ENCODE results near the gene SACM1L. TPM values are rescaled to one million over a fixed set of nuclear protein-coding genes. Genes with fewer than 3 reads are reported as not detected.

The SACM1L gene
- total and polyA plus RNA-seq, 2 of the 13 experiments (the other 11 are each of a cell fraction or from before 2014, with no cell fraction given) = 15.1 to 27.8 TPM

- no peak for FAIRE-seq
These were observed 73.6 kb downstream of the SACM1L start for GRCh38 chr3:45762647-45763302.

GRCh38 chr3:45763303-45763675 is 74.1 kb downstream of the SACM1L start:
- Histone ChIP-seq H3K4me1 (ENCODE audit: insufficient read depth, low read length) (peaks cover 6% of the 10 kb centered on the region; the same call in 1 of the 2 replicates), H3K79me2 (ENCODE audit: insufficient read depth, low read length) (no peaks in the 10 kb centered on the region), H3K27me3 (ENCODE audit: control insufficient read depth in 1 of 2, insufficient read depth in 2 of 2, low read length in 2 of 2) (peaks cover 2 to 36% of the 10 kb centered on the region in 2 experiments), H4K20me1 (ENCODE audit: insufficient read depth, low read length) (no peaks in the 10 kb centered on the region), H3K9me3 (ENCODE audit: low read length) (no peaks in the 10 kb centered on the region), H3K27ac (ENCODE audit: extremely low read length, insufficient read depth, low read length) (no peak overlapping the region), H3K4me2 (ENCODE audit: low read depth, low read length) (no peak overlapping the region), H3K4me3 (replicated peaks in 1 of 3; ENCODE audit: insufficient read depth in 1 of 3, low read depth in 2 of 3, low read length in 3 of 3) (no peak overlapping the region), H2AFZ (ENCODE audit: low read length) (no peak overlapping the region), H3K9ac (ENCODE audit: insufficient read depth, low read depth, low read length) (no peak overlapping the region), H3K36me3 (replicated peaks in 1 of 2; ENCODE audit: control insufficient read depth in 1 of 2, insufficient read depth in 2 of 2, low read length in 2 of 2) (no peaks in the 10 kb centered on the region)
- intact Hi-C loops (cut with micrococcal nuclease; ENCODE audit: unreplicated experiment) (no loop called here), in situ Hi-C loops (cut with HindIII; ENCODE audit: extremely low pct_ligation_motif_present, low pct_unique_long_range_greater_than_20kb) (loop anchor here (5.0 to 10.0 kb wide), 2 partner anchors 164 to 312 kb away; no protein-coding TSS in a partner anchor)
- no peak for DNase-seq (ENCODE audit: low spot score)
- POLR2A ChIA-PET = no interaction called here
- WGBS (ENCODE audit: low lambda C conversion rate) = 70% methylated on average over 3 of the region's 5 CpGs
- ATAC-seq = no peak
- no TSS peak for BruUV-seq (replicated peaks)
- no peak for FAIRE-seq
- CTCF ChIA-PET (ENCODE audit: low intra/inter-chr PET ratio, low total read pairs) = no interaction called here
- TF ChIP-seq ZFP36L1 (CRISPR knock-in tag; IDR thresholded peaks at IDR 0.05) = no peak
- TF ChIP-seq HNRNPLL (IDR thresholded peaks at IDR 0.05; ENCODE audit: low read depth, low read length, poor library complexity, severe bottlenecking) = no peak
- TF ChIP-seq KDM6A (CRISPR knock-in tag; IDR thresholded peaks at IDR 0.05; ENCODE audit: low read depth) = no peak
- TF ChIP-seq POLR2A (IDR thresholded peaks at IDR 0.05; ENCODE audit: insufficient read depth in 1 of 2, low read depth in 2 of 2, low read length in 2 of 2) = no peak
- TF ChIP-seq ZNF432 (CRISPR knock-in tag; IDR thresholded peaks at IDR 0.05; ENCODE audit: borderline replicate concordance) = no peak
- TF ChIP-seq IKZF1 (IDR thresholded peaks at IDR 0.05) = no peak
- no peak for TF ChIP-seq U2AF1 (optimal IDR thresholded peaks at IDR 0.05; ENCODE audit: low read depth, low read length)
- no peak for TF ChIP-seq CTCF (CRISPR knock-in tag; IDR thresholded peaks at IDR 0.05)
- TF ChIP-seq BATF2 (CRISPR knock-in tag; IDR thresholded peaks at IDR 0.05) = no peak
- no peak for TF ChIP-seq IRF2 (CRISPR knock-in tag; IDR thresholded peaks at IDR 0.05)
- TF ChIP-seq ZNF547 (CRISPR knock-in tag; IDR thresholded peaks at IDR 0.05) = no peak

More at GRCh38 chr3:45762647-45763302, 73.6 kb downstream of the SACM1L start:
- in situ Hi-C loops (cut with HindIII; ENCODE audit: extremely low pct_ligation_motif_present, low pct_unique_long_range_greater_than_20kb) (loop anchor here (5.0 to 10.0 kb wide), 2 partner anchors 165 to 312 kb away; no protein-coding TSS in a partner anchor), intact Hi-C loops (cut with micrococcal nuclease; ENCODE audit: unreplicated experiment) (no loop called here)
- H2AFZ ChIP-seq (ENCODE audit: low read length) = no peak overlapping the region
- ATAC-seq (no peak), DNase-seq (ENCODE audit: low spot score) (no peak)
- 21% methylated on average over 10 of the region's 19 CpGs for WGBS (ENCODE audit: low lambda C conversion rate)
- peak; percentile 39 for TF ChIP-seq MNT (IDR thresholded peaks at IDR 0.05)
- no peak for TF ChIP-seq NFRKB (IDR thresholded peaks at IDR 0.05)
- no peak for TF ChIP-seq MED1 (CRISPR knock-in tag; IDR thresholded peaks at IDR 0.05)
- no peak overlapping the region for H3K27ac ChIP-seq (ENCODE audit: extremely low read length, insufficient read depth, low read length)
- peaks cover 6% of the 10 kb centered on the region; the same call in 1 of the 2 replicates for H3K4me1 ChIP-seq (ENCODE audit: insufficient read depth, low read length)
- peaks cover 2 to 40% of the 10 kb centered on the region in 2 experiments for H3K27me3 ChIP-seq (ENCODE audit: control insufficient read depth in 1 of 2, insufficient read depth in 2 of 2, low read length in 2 of 2)
- no peaks in the 10 kb centered on the region for H3K36me3 ChIP-seq (replicated peaks in 1 of 2; ENCODE audit: control insufficient read depth in 1 of 2, insufficient read depth in 2 of 2, low read length in 2 of 2)
- no peaks in the 10 kb centered on the region for H3K9me3 ChIP-seq (ENCODE audit: low read length)
- no peak overlapping the region for H3K4me2 ChIP-seq (ENCODE audit: low read depth, low read length)
- no peak overlapping the region; a peak in 1 of 6 replicates for H3K4me3 ChIP-seq (replicated peaks in 1 of 3; ENCODE audit: insufficient read depth in 1 of 3, low read depth in 2 of 3, low read length in 3 of 3)
- H3K9ac ChIP-seq (ENCODE audit: insufficient read depth, low read depth, low read length) = no peak overlapping the region
- no peaks in the 10 kb centered on the region for H3K79me2 ChIP-seq (ENCODE audit: insufficient read depth, low read length)
- ChIA-PET POLR2A (no interaction called here), CTCF (ENCODE audit: low intra/inter-chr PET ratio, low total read pairs) (interaction anchor here (2.3 kb wide), 1 partner anchor 316 kb away, joined by 18 read pairs; no protein-coding TSS in a partner anchor)
- no TSS peak for BruUV-seq (replicated peaks)
- H4K20me1 ChIP-seq (ENCODE audit: insufficient read depth, low read length) = no peaks in the 10 kb centered on the region
